Measurements from ENCODE around the gene PTPN22.

DNA sequence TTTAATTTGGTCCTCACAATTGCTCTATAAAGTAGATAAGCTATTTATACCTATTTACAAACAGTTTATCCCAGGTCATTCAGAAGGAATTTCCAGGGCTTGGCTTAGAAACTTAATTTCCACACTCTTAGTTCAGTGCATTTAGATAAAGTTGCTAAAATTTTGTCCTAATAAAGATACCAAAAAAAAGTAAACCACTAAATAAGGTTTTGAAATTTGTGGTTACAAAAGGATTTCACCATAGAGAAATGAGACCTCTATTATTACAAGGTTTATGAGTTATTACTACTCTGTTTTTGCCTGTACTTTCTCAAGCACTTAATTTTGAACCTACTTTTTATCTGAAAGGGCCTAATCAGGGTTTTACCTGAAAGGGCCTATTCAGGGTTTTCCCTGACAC, 22.4 kb downstream of the PTPN22 start:
- TF ChIP-seq, protein P1, sequence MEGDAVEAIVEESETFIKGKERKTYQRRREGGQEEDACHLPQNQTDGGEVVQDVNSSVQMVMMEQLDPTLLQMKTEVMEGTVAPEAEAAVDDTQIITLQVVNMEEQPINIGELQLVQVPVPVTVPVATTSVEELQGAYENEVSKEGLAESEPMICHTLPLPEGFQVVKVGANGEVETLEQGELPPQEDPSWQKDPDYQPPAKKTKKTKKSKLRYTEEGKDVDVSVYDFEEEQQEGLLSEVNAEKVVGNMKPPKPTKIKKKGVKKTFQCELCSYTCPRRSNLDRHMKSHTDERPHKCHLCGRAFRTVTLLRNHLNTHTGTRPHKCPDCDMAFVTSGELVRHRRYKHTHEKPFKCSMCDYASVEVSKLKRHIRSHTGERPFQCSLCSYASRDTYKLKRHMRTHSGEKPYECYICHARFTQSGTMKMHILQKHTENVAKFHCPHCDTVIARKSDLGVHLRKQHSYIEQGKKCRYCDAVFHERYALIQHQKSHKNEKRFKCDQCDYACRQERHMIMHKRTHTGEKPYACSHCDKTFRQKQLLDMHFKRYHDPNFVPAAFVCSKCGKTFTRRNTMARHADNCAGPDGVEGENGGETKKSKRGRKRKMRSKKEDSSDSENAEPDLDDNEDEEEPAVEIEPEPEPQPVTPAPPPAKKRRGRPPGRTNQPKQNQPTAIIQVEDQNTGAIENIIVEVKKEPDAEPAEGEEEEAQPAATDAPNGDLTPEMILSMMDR (IDR thresholded peaks at IDR 0.05) = no peak
- no peak for TF ChIP-seq ZFX (IDR thresholded peaks at IDR 0.05; ENCODE audit: borderline replicate concordance)

Measured in 22Rv1 (cell line).